Progenitor cell of endocrine pancreas (in vitro differentiated cells): ENCODE measurements around the gene NFIB. TPM values are rescaled to one million over a fixed set of nuclear protein-coding genes. Genes with fewer than 3 reads are reported as not detected.

ENCODE experiments used
- DNase-seq: peaks from one replicate; pipeline ENCODE4 v3.0.0; 2021; ENCODE audit warnings: low spot score; ENCODE audit not compliant: unreplicated experiment
- H3K27ac Mint-ChIP-seq: 2 replicates; pipeline ENCODE4 v1.8.0; 2021; ENCODE audit warnings: mild to moderate bottlenecking, moderate library complexity, mixed read lengths
- H3K27me3 Mint-ChIP-seq: 2 replicates; pipeline ENCODE4 v1.8.0; 2021; ENCODE audit warnings: mixed read lengths
- H3K36me3 Mint-ChIP-seq: 2 replicates; pipeline ENCODE4 v1.8.0; 2022; ENCODE audit warnings: mixed read lengths; ENCODE audit not compliant: insufficient read depth
- H3K4me1 Mint-ChIP-seq: 2 replicates; pipeline ENCODE4 v1.8.0; 2021; ENCODE audit warnings: low read depth, mixed read lengths
- H3K4me3 Mint-ChIP-seq: 2 replicates; pipeline ENCODE4 v1.8.0; 2021; ENCODE audit warnings: low read depth, mild to moderate bottlenecking, moderate library complexity, mixed read lengths
- H3K9me3 Mint-ChIP-seq: 2 replicates; pipeline ENCODE4 v1.8.0; 2021; ENCODE audit warnings: low read depth, mixed read lengths
- total RNA-seq: library from RNA; stranded (reverse); gene quantifications from 2 replicates; pipeline ENCODE4 v1.2.1, GENCODE V29; 2021
- TF ChIP-seq, protein P1 (sequence below): fragments of 200-600 bp; sonication (generic); IDR thresholded peaks from one replicate; pipeline ENCODE4 v1.5.0; 2021; ENCODE audit warnings: antibody characterized with exemption, mild to moderate bottlenecking; ENCODE audit not compliant: unreplicated experiment

The NFIB gene
- total RNA-seq, 1 donor from 2014 or later, result 15.5 TPM

DNA sequence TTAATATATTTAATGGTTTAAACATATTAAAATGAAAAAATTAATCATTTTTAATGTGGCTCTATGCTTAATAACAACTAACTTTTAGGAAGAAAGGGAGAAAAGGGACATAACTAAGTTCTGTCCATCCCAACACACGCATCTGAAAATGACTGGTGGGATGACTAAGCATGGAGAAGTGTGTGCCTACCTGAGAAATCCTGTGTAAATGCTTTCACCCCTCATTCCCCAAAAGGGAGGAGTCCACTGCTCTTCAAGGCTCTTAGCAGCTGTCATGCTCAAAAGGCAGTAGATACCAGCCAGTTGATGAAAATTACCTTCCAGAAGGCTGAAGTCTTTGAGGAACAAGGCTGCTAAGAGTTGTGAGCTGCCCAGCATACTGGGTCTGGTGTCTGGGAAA is 130.9 kb downstream of the NFIB start:
- DNase-seq, result no peak
- peaks cover 2% of the 10 kb centered on the region for H3K9me3 Mint-ChIP-seq
- H3K27me3 Mint-ChIP-seq, result no peaks in the 10 kb centered on the region
- no peak overlapping the region for H3K27ac Mint-ChIP-seq
- TF ChIP-seq, protein P1, sequence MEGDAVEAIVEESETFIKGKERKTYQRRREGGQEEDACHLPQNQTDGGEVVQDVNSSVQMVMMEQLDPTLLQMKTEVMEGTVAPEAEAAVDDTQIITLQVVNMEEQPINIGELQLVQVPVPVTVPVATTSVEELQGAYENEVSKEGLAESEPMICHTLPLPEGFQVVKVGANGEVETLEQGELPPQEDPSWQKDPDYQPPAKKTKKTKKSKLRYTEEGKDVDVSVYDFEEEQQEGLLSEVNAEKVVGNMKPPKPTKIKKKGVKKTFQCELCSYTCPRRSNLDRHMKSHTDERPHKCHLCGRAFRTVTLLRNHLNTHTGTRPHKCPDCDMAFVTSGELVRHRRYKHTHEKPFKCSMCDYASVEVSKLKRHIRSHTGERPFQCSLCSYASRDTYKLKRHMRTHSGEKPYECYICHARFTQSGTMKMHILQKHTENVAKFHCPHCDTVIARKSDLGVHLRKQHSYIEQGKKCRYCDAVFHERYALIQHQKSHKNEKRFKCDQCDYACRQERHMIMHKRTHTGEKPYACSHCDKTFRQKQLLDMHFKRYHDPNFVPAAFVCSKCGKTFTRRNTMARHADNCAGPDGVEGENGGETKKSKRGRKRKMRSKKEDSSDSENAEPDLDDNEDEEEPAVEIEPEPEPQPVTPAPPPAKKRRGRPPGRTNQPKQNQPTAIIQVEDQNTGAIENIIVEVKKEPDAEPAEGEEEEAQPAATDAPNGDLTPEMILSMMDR, result no peak
- H3K36me3 Mint-ChIP-seq, result no peaks in the 10 kb centered on the region
- H3K4me1 Mint-ChIP-seq, result peaks cover 14% of the 10 kb centered on the region
- H3K4me3 Mint-ChIP-seq, result no peak overlapping the region

DNA sequence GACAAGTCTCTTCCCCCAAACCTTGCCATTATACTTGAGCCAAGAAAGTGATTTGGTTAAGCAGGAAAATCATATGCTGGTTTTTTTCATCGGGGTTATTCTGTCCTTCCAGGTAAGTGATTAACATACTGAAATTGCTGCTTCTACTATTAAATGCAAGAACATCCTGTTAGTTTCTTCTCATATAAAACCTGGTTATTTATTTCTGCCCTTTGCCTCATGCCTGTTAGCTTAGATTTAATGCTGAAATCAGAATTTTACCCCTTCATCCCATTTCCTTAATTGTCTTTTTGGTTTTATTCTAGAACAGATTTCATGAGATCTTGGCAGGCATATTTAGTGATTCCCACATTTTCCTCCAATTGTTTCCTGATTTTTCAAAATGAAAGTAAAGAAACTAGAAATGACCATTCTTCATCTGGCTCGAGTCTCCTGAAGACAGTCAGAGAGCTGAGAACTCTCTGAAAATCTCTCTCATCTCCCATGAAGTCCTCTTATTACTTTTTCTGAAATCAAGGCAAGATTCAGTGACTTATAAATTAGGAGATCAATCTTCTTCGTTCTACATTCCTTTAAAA is 132.9 kb downstream of the NFIB start:
- Mint-ChIP-seq H3K36me3 (no peaks in the 10 kb centered on the region), H3K4me1 (peaks cover 10% of the 10 kb centered on the region), H3K27me3 (no peaks in the 10 kb centered on the region), H3K27ac (no peak overlapping the region), H3K4me3 (no peak overlapping the region), H3K9me3 (peaks cover 2% of the 10 kb centered on the region)
- DNase-seq, result no peak
- TF ChIP-seq, protein P1, result no peak

DNA sequence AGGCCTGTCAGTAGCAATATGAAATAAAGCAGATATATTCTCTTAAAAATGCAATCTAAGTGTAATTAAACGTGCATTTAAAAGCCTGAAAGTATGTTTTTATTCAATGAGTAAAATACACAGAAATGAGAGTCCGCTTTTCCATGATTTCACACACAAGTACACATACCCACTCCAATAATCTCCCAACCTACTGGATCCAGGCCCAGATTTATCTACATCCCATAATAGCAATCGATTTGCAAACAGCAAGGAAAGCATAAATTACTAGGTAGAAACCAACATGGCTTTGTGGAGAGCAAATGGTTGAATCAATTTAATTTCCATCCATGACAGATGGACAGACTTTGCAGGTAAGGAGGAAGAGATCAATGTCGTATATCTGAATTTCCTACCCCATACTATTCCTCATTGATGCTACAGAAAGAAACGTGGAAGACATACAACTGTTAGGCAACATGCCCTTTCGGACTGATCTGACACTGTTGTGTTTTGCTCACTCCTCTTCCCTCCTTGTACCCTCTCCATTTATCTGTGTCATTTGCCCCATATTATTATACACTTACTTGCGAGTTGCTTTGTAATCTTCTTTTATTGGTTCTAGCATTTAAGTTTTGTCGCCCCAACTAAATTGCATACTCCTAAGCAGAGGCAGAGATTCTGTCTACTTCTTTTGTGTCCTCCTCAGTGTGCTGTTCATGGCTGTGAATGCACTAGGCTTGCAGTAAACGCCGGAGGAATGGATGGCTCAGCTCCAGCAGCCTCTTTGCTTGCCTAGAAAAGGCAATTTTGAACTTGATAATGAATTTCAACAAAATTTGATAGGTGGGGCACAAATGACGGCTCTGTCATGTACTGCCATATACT is 133.6 kb downstream of the NFIB start:
- H3K36me3 Mint-ChIP-seq, result peaks cover 4% of the 10 kb centered on the region
- peaks cover 5% of the 10 kb centered on the region for H3K4me1 Mint-ChIP-seq
- peaks cover 8% of the 10 kb centered on the region for H3K9me3 Mint-ChIP-seq
- TF ChIP-seq, protein P1, result no peak
- no peaks in the 10 kb centered on the region for H3K27me3 Mint-ChIP-seq
- H3K27ac Mint-ChIP-seq, result no peak overlapping the region
- no peak overlapping the region for H3K4me3 Mint-ChIP-seq
- DNase-seq, result no peak

DNA sequence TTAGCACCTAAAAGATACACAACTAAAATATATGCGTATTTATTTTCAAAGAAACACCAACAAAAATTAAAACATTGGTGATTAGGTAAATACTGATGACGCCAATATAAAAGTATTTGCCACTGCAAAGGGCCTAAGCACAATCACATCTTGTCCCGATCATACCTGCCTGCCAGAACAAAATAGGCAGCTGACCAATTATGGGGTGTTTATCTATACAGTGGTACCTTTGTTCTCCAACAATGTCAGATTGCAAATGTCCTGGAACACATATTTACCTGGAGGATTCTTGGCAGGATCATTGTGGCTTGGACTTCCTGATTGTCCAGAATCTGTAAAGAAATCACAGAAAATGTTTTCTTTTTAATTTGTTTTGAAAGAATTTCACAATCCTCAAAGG is 134.5 kb downstream of the NFIB start:
- Mint-ChIP-seq H3K27ac (no peak overlapping the region), H3K4me1 (peaks cover 5% of the 10 kb centered on the region), H3K9me3 (peaks cover 8% of the 10 kb centered on the region), H3K4me3 (no peak overlapping the region), H3K27me3 (no peaks in the 10 kb centered on the region), H3K36me3 (peaks cover 4% of the 10 kb centered on the region)
- DNase-seq, result no peak
- TF ChIP-seq, protein P1, result no peak

DNA sequence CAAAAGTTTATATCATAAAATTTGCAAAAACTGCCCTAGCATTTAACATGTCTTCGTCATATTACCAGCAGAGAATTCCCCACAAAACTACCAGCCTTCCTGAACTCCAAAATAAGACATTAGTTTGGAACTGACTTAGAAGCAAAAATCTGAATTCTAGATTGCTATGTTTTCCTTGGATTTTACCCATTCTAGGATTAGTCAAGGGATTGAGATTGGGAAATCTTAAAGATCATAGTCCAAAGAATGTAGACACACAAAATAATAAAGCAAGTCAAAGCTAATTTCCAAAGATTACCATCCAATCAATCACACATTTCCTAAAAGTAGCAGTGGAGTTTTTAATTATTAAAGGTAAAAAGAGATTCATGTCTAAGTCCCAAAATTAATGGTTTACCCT is 138.2 kb downstream of the NFIB start:
- Mint-ChIP-seq H3K4me1 (peaks cover 5% of the 10 kb centered on the region), H3K27ac (no peak overlapping the region), H3K27me3 (no peaks in the 10 kb centered on the region), H3K4me3 (no peak overlapping the region), H3K9me3 (peaks cover 8% of the 10 kb centered on the region), H3K36me3 (peaks cover 4% of the 10 kb centered on the region)
- no peak for DNase-seq
- TF ChIP-seq, protein P1, result no peak
